ENCODE measurements around the gene FAM227B. TPM values are rescaled to one million over a fixed set of nuclear protein-coding genes. Genes with fewer than 3 reads are reported as not detected.
"Not testable (repeated sequence)": the region's sequence is repeated elsewhere in the genome, so short reads cannot be mapped to it uniquely, and the experiment has no call there.

Gene FAM227B
- total RNA-seq, 4 donors from 2014 or later, result 2.1 to 8.0 (median 5.1) TPM

- Histone ChIP-seq H3K4me1 (no peaks in the 10 kb centered on the region), H3K4me3 (no peak overlapping the region), H3K27me3 (no peaks in the 10 kb centered on the region), H3K27ac (no peak overlapping the region), H3K36me3 (no peaks in the 10 kb centered on the region), H3K9me3 (no peaks in the 10 kb centered on the region)
- TF ChIP-seq CTCF (IDR thresholded peaks at IDR 0.05), result no peak
- TF ChIP-seq POLR2A (IDR thresholded peaks at IDR 0.05), result no peak
- no peak for TF ChIP-seq EP300 (IDR thresholded peaks at IDR 0.05)
- TF ChIP-seq POLR2AphosphoS5 (IDR thresholded peaks at IDR 0.05), result no peak
- no peak for DNase-seq (ENCODE audit: low spot score in 2 of 2)
- WGBS, result 85% methylated on average over 1 of the region's 1 CpG
Observed at GRCh38 chr15:49573421-49573820, 47.2 kb downstream of the FAM227B start.

GRCh38 chr15:49570672-49571071, 49.9 kb downstream of the FAM227B start:
- Histone ChIP-seq H3K4me3 (no peak overlapping the region), H3K4me1 (no peaks in the 10 kb centered on the region), H3K27ac (no peak overlapping the region), H3K9me3 (no peaks in the 10 kb centered on the region), H3K36me3 (no peaks in the 10 kb centered on the region), H3K27me3 (no peaks in the 10 kb centered on the region)
- no peak for DNase-seq (ENCODE audit: low spot score in 2 of 2)
- 96% methylated on average over 1 of the region's 1 CpG for WGBS
- TF ChIP-seq POLR2A (IDR thresholded peaks at IDR 0.05), result no peak
- no peak for TF ChIP-seq CTCF (IDR thresholded peaks at IDR 0.05)
- TF ChIP-seq EP300 (IDR thresholded peaks at IDR 0.05), result no peak
- no peak for TF ChIP-seq POLR2AphosphoS5 (IDR thresholded peaks at IDR 0.05)

- no peak for TF ChIP-seq POLR2A (IDR thresholded peaks at IDR 0.05)
- TF ChIP-seq EP300 (IDR thresholded peaks at IDR 0.05), result no peak
- TF ChIP-seq CTCF (IDR thresholded peaks at IDR 0.05), result no peak
- TF ChIP-seq POLR2AphosphoS5 (IDR thresholded peaks at IDR 0.05), result no peak
- 74% methylated on average over 1 of the region's 1 CpG for WGBS
Observed at GRCh38 chr15:49570174-49570573, 50.4 kb downstream of the FAM227B start.

GRCh38 chr15:49560045-49560444, 60.6 kb downstream of the FAM227B start:
- Histone ChIP-seq H3K4me3 (no peak overlapping the region), H3K36me3 (no peaks in the 10 kb centered on the region), H3K9me3 (peaks cover 3% of the 10 kb centered on the region), H3K27me3 (no peaks in the 10 kb centered on the region), H3K27ac (no peak overlapping the region), H3K4me1 (no peaks in the 10 kb centered on the region)
- DNase-seq (ENCODE audit: low spot score in 2 of 2), result no peak
- TF ChIP-seq POLR2AphosphoS5 (IDR thresholded peaks at IDR 0.05), result no peak

More at GRCh38 chr15:49570174-49570573, 50.4 kb downstream of the FAM227B start:
- H3K27ac ChIP-seq, result no peak overlapping the region
- no peaks in the 10 kb centered on the region for H3K36me3 ChIP-seq
- H3K4me3 ChIP-seq, result no peak overlapping the region
- no peaks in the 10 kb centered on the region for H3K4me1 ChIP-seq
- H3K9me3 ChIP-seq, result no peaks in the 10 kb centered on the region
- no peaks in the 10 kb centered on the region for H3K27me3 ChIP-seq
- no peak for DNase-seq (ENCODE audit: low spot score in 2 of 2)

GRCh38 chr15:49558929-49559328, 61.7 kb downstream of the FAM227B start:
- H3K4me1 ChIP-seq, result no peaks in the 10 kb centered on the region
- no peaks in the 10 kb centered on the region for H3K27me3 ChIP-seq
- H3K4me3 ChIP-seq, result no peak overlapping the region
- WGBS, result 81% methylated on average over 2 of the region's 2 CpGs
- DNase-seq (ENCODE audit: low spot score in 2 of 2), result no peak
- no peaks in the 10 kb centered on the region for H3K36me3 ChIP-seq
- H3K27ac ChIP-seq, result no peak overlapping the region
- H3K9me3 ChIP-seq, result peaks cover 8% of the 10 kb centered on the region
- TF ChIP-seq POLR2AphosphoS5 (IDR thresholded peaks at IDR 0.05), result no peak
- TF ChIP-seq CTCF (IDR thresholded peaks at IDR 0.05), result no peak
- TF ChIP-seq POLR2A (IDR thresholded peaks at IDR 0.05), result no peak
- no peak for TF ChIP-seq EP300 (IDR thresholded peaks at IDR 0.05)

GRCh38 chr15:49556437-49556836, 64.2 kb downstream of the FAM227B start:
- Histone ChIP-seq H3K9me3 (peaks cover 11% of the 10 kb centered on the region), H3K4me1 (no peaks in the 10 kb centered on the region), H3K27me3 (no peaks in the 10 kb centered on the region), H3K4me3 (no peak overlapping the region), H3K36me3 (no peaks in the 10 kb centered on the region), H3K27ac (no peak overlapping the region)
- DNase-seq (ENCODE audit: low spot score in 2 of 2), result no peak
- TF ChIP-seq POLR2AphosphoS5 (IDR thresholded peaks at IDR 0.05), result no peak
- no peak for TF ChIP-seq POLR2A (IDR thresholded peaks at IDR 0.05)
- TF ChIP-seq CTCF (IDR thresholded peaks at IDR 0.05), result no peak
- no peak for TF ChIP-seq EP300 (IDR thresholded peaks at IDR 0.05)
- 100% methylated on average over 2 of the region's 3 CpGs for WGBS

GRCh38 chr15:49550342-49550741, 70.3 kb downstream of the FAM227B start:
- H3K36me3 ChIP-seq; H3K27me3 ChIP-seq; H3K4me3 ChIP-seq; H3K4me1 ChIP-seq; DNase-seq (ENCODE audit: low spot score in 2 of 2); H3K27ac ChIP-seq: not testable (repeated sequence)
- peaks cover 15% of the 10 kb centered on the region for H3K9me3 ChIP-seq
- no CpG with 5 or more reads among the region's 30 CpGs for WGBS
